Fibroblast of gingiva (primary cell): Measurements from ENCODE around the gene RPS27L.
"Not testable (repeated sequence)": the region's sequence is repeated elsewhere in the genome, so short reads cannot be mapped to it uniquely, and the experiment has no call there.

Experiments
- DNase-seq: peaks from one replicate; pipeline ENCODE4 v3.0.0-alpha.2; 2011; ENCODE audit warnings: low read depth

Gene RPS27L

DNA sequence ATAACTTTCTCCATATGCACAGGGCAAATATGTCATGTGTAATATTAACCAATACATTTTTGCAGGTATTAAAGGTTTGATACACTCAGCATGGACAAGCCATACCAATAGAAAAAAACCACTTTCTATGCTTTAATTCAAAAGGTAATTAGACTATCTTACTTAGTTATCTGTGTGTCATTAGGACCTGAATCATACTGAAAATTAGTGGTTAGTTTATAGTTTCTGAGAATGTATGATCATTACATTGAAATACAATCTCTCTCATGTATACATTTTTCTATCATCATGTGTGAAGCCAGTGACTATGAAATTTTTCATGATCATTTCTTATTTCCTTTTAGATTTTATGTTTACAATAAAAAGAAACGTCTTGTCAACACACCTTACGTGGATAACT lies 16.3 kb downstream of the RPS27L start:
- DNase-seq, result no peak

DNA sequence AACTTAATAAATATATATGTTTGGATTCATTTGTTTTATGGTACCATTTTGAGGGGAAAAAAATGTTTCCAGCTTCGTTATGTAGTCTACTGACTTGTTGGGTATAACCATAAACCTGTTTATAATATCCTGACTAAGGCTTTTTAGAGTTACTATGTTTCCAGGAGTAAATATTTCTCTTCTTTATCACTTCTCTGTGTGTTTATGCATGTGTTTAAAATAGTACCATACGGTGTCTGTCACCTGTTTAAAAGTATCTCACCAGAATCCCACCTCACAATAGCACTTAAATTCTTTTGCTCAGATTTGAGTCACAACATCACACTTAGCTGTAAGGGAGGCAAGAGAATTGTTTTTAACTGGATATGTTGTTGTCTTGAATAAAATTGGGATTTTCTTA lies 20.5 kb downstream of the RPS27L start:
- no peak for DNase-seq

DNA sequence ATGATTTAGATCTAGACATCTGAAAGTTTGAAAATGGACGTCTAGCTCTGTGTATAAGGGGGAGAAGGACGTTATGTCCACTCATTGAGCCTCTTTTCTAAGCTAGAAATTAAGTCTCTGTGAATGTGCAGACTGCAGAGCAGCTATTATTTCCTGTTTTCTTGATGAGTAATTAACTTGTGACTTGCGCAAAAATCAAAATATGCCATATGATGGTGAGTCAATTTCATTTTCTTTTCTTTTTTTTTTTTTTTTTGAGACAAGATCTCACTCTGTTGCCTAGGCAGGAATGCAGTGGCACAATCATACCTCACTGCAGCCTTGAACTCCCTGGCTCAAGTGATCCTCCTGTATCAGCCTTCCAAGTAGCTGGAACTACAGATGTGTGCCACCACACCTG lies 21.5 kb downstream of the RPS27L start:
- DNase-seq, result peak; percentile 84

DNA sequence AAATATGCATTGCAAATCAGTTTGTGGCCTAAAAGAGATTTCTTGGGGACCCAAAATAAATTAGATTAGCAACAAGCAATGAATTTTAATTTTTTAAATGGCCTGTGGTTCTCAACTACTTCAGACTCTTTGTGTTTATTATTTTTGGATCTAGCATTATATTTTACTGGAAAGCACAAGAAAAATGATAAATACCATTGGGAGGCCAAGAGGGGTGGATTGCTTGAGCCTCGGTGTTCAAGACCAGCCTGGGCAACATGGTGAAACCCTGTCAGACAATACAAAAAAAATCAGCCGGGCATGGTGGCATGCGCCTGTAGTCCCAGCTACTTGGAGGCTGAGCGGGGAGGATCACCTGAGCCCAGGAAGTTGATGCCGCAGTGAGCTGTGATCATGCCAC lies 22.0 kb downstream of the RPS27L start:
- peak; percentile 62 for DNase-seq

DNA sequence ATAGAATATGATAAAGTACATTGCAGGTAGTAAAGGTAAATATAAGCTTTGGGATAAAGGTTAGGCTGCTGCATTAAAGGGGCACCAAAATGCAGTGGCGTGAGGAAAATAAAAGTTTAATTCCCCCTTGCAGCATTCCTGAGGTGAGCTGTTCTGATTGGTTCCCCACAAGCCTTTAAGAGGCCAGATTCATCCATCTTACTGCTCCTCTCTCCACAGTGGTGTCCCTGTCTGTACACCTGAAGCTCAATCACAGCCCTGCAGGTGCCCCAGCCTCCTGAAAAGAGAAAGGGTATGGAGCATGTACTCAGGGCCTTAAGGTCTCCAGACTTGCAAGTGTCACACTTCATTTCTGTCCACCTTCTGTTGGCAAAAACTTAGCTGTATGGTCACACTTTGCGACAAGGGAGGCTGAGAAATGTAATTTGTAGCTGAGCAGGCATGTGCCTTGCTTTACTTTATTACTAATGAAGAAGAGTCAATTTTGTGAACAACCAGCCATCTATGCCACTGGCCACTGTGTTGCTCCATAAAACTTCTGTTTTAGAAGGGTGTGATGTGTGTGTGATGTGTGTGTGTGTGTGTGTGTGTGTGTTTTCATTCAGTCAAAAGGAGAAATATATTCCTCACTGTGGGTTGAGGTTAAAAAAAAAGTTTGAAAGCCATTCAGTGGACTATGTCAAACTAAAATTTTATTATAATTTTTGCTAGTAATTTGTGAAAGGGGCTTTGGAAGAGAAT lies 22.9 kb downstream of the RPS27L start:
- no peak for DNase-seq

DNA sequence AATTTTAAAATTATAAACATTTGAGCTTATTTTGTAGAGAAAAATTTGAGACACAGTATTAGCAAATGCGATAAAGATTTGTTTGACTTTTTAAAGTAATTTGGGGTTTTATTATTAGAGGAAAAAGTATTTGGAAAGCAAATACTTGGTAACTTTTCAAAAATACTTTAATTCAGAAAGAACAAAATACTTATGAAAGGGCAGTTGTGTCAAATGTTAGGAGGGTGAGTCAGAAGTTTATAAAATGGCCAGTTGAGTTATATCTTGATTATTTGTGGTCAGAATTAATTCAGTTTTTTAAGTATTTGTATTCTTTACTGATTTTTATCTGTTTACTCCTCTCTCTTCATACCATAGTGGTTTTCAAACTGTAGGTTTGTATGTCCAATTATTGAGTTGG lies 23.5 kb downstream of the RPS27L start:
- DNase-seq, result peak; percentile 74

DNA sequence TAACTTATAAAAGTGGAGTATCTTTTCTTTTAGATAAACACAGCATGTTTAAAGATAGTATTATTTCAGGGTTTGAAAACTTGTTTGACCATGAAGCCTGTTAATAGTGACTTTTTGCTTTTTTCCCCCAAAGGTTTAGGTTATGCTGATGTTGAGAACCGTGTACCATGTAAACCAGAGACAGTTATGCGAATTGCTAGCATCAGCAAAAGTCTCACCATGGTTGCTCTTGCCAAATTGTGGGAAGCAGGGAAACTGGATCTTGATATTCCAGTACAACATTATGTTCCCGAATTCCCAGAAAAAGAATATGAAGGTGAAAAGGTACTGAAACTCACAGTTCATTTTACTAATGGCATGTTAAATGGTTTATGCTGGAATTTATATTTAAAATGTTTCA lies 30.6 kb downstream of the RPS27L start:
- no peak for DNase-seq

DNA sequence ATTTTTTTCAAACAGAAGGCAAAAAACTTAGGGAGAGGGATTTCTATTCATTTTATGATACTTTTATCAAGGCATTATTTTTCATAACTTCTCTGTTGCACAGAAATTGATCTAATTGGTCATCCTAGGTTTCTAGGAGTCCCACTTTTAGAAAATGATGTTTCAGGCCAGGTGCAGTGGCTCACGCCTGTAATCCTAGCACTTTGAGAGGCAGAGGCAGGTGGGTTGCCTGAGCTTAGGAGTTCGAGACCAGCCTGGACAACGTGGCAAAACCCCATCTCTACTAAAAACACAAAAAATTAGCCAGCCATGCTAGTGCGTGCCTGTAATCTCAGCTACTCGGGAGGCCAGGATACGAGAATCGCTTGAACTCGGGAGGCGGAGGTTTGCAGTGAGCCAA lies 32.8 kb downstream of the RPS27L start:
- DNase-seq, result no peak

DNA sequence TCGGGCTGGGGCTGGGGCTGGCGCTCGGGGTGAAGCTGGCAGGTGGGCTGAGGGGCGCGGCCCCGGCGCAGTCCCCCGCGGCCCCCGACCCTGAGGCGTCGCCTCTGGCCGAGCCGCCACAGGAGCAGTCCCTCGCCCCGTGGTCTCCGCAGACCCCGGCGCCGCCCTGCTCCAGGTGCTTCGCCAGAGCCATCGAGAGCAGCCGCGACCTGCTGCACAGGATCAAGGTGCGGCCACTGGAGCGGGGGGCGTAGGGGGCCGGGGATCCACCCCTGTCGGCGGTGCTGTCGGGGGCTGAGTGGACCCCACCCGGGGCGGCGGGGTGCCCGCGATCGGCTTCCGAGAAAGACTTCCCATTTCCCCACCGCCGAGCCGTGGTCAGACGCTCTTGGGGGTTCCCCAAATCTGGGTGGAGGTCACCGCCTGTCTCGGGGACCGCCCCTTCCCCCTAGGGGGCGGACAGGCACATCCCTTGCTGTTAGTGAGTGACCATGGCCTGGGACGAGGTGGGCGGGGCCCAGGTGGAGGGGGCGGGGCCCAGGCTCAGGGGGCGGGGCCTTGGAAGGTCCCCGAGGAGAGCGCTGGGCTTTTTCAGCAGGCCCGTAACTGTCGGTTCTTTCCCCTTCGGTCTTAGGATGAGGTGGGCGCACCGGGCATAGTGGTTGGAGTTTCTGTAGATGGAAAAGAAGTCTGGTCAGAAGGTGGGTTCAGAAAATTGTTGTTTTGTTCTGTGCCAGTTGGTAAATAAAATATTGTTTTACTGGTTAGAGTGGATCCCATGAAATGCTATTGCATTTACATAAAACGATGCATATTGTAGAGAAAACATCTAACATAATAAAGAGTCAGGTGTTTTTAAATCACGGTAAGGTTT lies 35.0 kb downstream of the RPS27L start:
- DNase-seq, result peak; percentile 36

DNA sequence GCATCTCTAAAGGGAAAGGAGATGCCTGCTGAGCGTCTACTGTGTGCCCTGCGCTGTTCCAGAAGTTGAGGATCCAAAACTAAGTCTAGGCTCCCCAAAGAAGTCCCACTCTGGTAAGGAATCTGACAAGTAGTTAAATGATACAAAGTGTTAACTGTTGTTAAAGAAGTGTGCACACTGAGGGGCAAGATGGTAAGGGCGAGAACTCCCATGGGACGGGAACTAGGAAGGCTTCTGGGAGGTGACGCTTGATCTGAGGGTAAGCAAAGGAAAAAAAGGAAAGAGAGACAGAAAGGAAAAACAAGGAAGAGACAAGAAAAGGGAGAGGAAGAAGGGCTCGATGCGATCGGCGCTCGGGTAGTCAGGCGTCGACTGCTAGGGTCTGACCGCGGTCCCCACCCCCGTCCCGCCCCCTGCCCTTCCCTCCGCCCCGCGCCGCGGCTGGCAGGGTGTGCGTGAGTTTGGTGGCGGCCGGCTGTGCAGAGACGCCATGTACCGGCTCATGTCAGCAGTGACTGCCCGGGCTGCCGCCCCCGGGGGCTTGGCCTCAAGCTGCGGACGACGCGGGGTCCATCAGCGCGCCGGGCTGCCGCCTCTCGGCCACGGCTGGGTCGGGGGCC lies 35.8 kb downstream of the RPS27L start, which contains the start of gene LACTB:
TSS of gene LACTB (plus strand) at position 480 of the 620 bp plus-strand sequence. CDS start at position 491, 11 bp downstream.
- DNase-seq, result peak; percentile 89

DNA sequence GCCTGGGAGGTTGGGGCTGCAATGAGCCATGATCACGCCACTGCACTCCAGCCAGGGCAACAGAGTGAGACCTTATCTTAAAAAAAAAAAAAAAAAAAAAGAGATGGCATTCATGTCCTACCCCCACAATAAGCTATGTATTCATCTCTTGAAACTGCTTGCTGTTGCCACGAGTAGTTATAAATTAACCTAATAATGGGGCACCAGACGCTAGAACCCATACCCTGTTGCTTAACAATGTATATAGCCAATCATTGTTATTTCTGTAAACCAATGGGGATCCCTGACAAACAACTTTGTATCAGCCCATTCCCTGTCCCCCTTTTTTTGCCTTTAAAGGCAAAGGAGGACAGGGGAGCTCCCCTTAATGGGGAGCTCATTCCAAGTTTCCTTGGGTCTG lies 38.4 kb downstream of the RPS27L start:
- DNase-seq, result no peak

DNA sequence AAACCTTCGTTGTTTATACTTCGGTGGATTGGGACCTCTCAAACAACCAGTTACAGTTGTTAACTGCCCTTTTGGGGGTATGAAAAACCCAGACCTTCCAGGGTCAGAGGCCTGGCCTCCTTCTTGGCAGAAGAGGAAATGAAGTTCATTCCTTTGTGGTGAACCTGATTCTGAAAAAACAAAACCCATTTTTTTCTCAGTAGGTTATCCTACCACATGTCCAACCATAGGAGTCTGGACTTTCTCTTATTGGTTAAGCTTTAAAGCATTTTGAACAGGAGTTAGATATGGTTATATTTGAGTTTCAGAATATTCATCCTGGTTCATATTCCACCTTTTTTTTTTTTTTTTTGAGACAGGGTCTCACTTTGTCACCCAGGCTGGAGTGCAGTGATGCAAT lies 42.8 kb downstream of the RPS27L start:
- no peak for DNase-seq

DNA sequence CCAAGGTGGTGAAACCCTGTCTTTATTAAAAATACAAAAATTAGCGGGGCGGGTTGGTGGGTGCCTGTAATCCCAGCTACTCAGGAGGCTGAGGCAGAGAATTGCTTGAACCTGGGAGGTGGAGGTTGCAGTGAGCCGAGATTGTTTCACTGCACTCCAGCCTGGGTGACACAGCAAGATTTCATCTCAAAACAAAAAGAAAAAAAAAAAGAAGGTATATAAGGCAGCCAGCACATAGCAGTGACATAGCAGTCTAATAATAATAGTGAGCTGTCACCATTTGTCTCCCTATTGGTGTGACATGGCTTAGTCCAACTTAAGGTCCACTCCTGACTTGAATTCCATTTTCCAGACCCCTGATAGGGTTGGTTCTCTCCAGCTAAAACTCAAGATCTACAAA lies 44.4 kb downstream of the RPS27L start:
- DNase-seq, result no peak

DNA sequence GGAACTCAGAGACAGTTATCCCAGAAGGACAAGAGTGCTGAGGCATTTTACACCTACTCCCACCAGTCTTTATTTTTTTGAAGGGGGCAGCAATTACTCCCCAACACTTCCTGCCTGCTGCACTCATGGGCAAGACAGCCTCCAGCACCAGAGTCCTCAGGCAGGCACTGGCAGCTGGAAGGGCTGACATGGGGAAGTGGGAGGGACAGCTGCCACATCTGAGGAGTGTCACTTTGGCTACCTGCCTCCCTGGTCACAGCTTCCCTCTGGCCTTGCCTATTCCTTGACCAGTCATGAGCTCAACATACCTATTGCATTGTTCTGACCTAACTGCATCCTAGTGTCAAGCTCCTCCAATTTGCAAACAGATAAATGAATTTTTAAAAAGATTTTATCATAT lies 45.8 kb downstream of the RPS27L start:
- no peak for DNase-seq

DNA sequence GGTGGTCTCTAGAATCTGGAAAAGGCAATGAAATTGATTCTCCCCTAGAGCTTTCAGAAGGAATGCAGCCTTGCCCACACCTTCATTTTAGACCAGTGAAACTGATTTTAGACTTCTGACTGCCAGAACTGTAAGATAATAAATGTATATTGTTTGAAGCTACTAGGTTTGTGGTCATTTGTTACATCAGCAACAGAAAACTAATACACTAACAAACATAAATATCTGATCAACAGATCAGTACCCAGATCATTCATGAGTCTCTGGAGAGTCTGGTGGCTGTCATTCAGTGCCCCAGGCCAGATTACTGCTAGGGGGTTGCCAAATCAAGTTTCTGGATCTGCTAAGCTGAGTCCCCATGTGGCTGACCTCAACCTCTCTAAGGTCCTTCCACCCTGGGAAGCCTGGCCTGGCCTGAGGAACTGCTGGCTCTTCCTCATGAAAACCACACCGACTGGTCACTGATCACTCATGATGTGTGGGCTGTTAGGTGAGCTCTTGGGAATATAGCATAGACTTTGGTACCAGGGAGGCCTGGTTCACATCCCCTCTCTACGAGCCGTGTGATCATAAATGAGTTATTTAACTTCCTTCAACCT lies 46.8 kb downstream of the RPS27L start:
- DNase-seq, result no peak

DNA sequence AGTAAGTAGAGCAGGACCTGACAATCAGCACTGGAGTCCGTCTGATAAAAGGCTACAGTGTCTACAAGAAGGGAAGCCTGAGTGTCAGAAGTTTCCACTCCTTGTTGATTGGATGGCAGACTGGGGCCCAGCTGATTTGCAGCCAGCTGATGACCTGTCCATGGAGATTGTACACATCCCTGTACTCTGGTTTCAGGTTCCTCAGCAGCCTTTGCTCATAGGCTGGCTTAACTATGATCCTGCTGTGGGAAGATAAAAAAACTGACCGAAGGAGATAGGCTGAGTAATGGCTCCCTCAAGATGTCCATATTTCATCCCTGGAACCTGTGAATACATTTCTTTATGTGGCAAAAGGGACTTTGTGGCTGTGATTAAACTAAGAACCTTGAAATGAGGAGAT lies 47.4 kb downstream of the RPS27L start:
- DNase-seq, result no peak

DNA sequence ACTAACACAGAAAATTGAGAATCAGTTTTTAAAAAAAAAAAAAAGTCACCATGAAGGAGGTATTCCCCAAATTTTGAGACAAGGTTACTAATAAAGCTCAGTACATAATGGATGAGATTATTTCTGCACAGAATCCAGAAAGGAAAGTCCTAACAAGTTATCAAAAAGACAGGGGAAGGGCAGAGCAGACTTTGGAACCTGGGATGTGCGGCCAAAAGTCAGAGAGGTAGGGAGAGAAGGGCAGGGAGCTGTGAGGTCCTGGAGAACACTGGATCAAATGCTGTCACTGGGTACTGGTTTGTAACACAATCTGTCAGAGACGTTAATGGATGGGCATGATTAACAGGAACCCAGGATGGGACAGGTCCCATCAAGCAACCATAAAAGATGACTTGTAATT lies 47.8 kb downstream of the RPS27L start:
- no peak for DNase-seq

DNA sequence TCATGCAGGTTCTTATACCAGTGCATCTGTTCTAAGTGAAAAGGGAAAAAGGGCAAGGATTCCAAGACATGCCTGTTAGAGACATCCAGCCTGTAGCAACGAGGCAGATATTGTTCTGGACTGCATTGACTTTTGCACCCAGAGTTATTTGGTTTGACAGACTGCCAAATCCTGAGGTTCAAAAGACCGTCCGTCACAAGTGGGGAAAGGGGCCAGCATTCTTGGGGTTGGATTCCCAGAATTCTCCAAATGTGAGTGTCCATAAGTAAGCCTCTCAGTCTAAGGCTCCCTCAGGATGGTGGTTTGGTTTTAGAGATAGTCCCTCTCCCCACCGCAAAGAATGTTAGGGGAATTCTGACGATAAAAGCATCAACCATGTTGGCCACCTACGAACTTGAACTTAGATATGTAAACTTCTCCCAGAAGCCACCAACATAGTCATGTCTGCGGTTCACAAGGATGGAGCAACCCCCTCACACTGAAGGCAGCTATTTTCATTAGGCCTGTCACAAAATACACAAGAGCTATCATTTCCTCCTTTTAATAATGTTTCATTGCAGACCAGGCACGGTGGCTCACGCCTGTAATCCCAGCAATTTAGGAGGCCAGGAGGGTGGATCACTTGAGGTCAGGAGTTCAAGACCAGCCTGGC lies 49.3 kb downstream of the RPS27L start:
- DNase-seq, result peak; percentile 100

DNA sequence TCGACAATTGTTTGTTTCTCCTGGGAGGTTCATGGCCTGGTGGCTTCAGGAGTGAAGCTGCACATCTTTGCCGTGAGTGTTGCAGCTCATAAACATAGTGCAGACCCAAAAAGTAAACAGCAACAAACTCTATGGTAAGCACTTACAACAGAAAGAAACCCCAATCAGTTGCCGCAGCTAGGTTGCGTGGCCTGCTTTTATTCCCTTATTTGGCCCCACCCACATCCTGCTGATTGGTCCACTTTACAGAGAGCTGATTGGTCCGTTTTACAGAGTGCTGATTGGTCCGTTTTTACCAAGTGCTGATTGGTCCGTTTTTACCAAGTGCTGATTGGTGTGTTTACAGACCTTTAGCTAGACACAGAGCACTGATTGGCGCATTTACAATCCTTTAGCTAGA lies 51.9 kb downstream of the RPS27L start:
- DNase-seq, result not testable (repeated sequence)

DNA sequence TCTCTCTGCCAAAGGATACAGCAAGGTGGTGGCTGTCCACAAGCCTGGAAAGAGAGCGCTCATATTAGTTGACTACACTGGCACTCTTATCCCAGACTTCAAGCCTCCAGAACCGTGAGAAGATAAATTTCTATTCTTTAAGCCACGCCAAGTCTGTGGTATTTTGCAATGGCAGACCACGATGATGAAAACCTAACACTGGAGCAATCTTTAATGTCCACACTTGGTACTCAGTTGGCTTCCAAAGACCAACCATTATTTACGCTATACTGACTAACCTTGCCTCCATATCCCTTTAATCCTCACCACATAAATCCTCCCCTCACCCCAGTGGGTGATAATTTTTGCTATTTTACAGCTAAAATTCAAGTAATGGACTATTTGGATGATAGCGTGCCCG lies 52.5 kb downstream of the RPS27L start:
- DNase-seq, result peak; percentile 70

DNA sequence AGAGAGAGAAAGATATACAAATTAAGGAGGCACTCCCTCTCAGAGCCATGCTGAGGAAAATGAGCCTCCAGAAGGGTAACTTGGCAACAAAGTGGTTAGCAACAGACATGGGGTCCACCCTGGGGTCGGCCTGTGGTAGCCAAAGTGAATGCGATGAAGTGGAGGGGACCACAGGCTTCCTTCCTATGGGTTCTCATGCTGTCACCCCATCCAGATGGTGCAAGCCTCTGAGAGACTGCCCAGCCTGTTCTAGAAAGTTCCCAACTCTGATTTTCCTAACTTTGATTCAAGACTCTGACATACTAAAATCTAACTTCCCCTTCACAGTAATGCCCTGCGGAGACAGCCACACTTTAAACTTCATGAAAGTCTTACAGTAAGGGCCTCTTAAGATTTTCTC lies 53.9 kb downstream of the RPS27L start:
- DNase-seq, result no peak

DNA sequence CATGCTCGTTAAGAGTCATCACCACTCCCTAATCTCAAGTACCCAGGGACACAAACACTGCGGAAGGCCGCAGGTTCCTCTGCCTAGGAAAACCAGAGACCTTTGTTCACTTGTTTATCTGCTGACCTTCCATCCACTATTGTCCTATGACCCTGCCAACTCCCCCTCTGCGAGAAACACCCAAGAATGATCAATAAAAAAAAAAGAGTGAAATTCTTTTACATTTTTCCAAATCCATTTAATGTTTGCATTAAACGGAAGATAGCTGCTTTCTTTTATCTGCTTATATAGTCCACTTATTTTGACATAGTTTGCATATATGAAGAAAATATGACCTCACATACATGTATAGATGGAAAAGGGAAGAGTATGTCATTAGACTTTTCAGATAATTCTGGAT lies 57.7 kb downstream of the RPS27L start:
- not testable (repeated sequence) for DNase-seq
